HG02759 (cell line): ENCODE measurements around the gene SERPING1.

ENCODE experiments used
- ATAC-seq: cut with Tn5 transposase; IDR thresholded peaks from one replicate; pipeline ENCODE4 v1.9.1; 2021; ENCODE audit warnings: mild to moderate bottlenecking, moderate library complexity; ENCODE audit not compliant: unreplicated experiment

The SERPING1 gene

GRCh38 chr11:57596266-57596885 is 1.1 kb upstream of the SERPING1 start:
- no peak for ATAC-seq

GRCh38 chr11:57597916-57598830 is 688 bp downstream of the SERPING1 start:
- no peak for ATAC-seq

- no peak for ATAC-seq
These were observed 1.3 kb downstream of the SERPING1 start for GRCh38 chr11:57598831-57599155.

GRCh38 chr11:57599381-57599780 is 1.9 kb downstream of the SERPING1 start:
- no peak for ATAC-seq

GRCh38 chr11:57601297-57601696 is 3.8 kb downstream of the SERPING1 start:
- ATAC-seq: no peak

GRCh38 chr11:57604296-57605027 is 7.0 kb downstream of the SERPING1 start:
- ATAC-seq: no peak

GRCh38 chr11:57605028-57605420 is 7.5 kb downstream of the SERPING1 start:
- no peak for ATAC-seq

- no peak for ATAC-seq
These were observed 12.7 kb downstream of the SERPING1 start for GRCh38 chr11:57610170-57610569.

GRCh38 chr11:57614234-57614772 is 16.8 kb downstream of the SERPING1 start:
- no peak for ATAC-seq

GRCh38 chr11:57615308-57615707 is 17.8 kb downstream of the SERPING1 start:
- no peak for ATAC-seq

GRCh38 chr11:57616595-57616994 is 19.1 kb downstream of the SERPING1 start:
- no peak for ATAC-seq

- ATAC-seq: no peak
These were observed 21.0 kb downstream of the SERPING1 start for GRCh38 chr11:57618438-57618837.

- ATAC-seq: no peak
These were observed 21.8 kb downstream of the SERPING1 start for GRCh38 chr11:57619331-57619730.

GRCh38 chr11:57620467-57620866 is 23.0 kb downstream of the SERPING1 start:
- no peak for ATAC-seq

GRCh38 chr11:57622263-57622662 is 24.8 kb downstream of the SERPING1 start:
- no peak for ATAC-seq

- no peak for ATAC-seq
These were observed 27.4 kb downstream of the SERPING1 start for GRCh38 chr11:57624864-57625263.

GRCh38 chr11:57626895-57627294 is 29.4 kb downstream of the SERPING1 start:
- ATAC-seq: no peak

- no peak for ATAC-seq
These were observed 32.7 kb downstream of the SERPING1 start for GRCh38 chr11:57630171-57630570.

GRCh38 chr11:57632116-57632515 is 34.6 kb downstream of the SERPING1 start:
- no peak for ATAC-seq

GRCh38 chr11:57633394-57634070 is 36.0 kb downstream of the SERPING1 start:
- no peak for ATAC-seq

GRCh38 chr11:57634311-57634710 is 36.8 kb downstream of the SERPING1 start:
- ATAC-seq: no peak
